Measurements from ENCODE around the gene EIPR1.

Gene EIPR1

DNA sequence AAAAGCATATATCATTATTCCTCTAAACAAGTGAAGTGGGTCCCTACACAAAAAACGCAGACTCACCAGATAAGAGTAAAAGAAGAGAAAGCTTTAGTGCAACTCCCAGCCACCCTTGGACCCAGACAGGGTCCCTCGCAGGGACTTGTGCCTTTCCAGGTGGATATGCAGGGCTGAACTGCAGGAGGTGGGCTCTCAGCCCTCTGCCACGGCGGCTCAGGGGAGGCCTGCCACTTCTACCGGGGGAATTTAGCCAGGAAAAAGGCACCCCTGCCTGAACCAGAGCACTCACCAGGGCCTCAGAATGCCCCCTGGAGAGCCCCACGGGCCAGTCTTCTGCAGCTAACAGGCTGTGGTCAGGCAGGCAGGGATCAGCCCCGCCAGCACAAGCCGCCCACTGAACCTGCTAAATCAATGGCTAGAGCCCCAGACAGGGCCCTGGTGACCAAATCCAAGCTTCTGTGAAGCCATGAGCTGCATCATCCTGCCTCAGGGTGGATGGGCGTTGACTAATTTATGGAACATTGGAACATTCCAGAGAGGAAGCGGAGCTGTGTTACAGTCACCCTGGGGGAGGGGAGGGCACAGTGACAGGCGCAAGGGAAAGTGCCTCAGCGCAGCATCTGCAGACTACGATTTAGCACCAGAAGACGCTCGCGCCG, 209.3 kb downstream of the EIPR1 start:
- in situ Hi-C loops (cut with HindIII; ENCODE audit: low sequenced_read_pairs) = no loop called here

DNA sequence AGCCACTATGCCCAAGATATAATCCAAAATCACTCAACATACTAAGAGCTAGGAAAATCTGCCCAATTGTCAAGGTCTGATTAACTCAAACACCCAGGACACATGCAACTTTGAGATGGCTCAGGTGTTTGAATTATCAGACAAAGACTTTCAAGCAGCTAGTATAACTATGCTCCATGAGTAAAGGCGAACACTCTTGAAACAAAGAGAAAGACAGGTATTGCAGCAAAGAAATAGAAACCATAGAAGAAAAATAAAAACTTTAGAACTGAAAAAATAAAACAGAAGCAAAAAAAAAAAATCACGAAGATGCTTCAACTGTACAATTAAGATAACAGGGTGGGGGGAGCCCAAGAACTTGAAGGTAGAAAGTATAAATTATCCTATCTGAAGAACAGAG, 214.2 kb downstream of the EIPR1 start:
- in situ Hi-C loops (cut with HindIII; ENCODE audit: low sequenced_read_pairs) = no loop called here

DNA sequence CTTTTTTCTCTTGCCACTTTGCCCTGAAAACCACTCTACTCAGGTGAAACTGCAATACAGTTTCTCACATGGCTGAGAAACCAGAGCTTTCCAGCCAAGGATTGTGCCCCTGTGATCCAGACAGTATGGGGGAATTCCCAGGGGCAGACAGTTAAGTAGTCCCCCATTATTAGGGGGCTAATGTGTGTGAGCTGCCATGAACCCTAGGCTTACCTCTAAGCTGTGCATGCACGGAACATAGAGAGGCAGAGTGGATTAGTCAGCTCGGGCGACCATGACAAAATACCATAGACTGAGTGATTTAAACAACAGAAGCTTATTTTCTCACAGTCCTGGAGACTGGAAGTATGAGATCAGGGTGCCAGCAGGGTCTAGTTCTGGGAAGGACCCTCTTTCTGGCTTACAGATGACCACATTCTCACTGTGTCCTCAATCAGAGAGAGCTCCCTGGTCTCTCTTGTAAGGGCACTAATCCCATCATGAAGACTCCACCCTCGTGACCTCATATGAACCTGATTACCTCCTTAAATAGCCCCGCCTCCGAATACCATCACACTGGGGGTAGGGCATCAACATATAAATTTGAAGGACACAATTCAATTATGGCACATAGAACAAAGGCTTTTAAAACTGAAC, 215.1 kb downstream of the EIPR1 start:
- in situ Hi-C loops (cut with HindIII; ENCODE audit: low sequenced_read_pairs) = no loop called here

DNA sequence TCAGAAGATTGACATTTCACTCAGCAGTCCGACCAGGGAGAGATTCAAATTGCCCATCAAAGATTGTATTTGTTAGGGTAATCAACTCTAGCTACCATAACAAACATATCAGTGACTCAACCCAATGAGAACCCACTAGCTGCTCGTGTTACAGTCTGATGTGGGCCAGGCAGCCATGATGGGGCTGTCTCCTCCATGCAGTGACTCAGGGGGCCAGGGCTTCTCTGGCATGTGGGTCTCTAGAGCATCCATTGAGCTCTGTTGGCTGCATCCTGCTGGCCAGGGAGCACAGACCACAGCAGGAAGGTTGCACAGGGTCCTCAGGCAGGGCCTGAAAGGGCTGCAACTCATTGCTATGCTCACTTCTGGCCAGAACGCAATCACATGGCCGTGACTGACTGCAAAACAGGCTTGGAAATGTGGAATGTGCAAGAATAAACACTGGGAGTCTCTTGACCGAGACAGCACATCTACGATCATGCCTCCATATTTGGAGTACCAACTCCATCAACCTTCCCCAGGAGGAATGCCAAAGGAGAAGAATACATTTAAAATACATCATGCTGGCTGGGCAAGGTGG, 216.8 kb downstream of the EIPR1 start:
- in situ Hi-C loops (cut with HindIII; ENCODE audit: low sequenced_read_pairs) = no loop called here

DNA sequence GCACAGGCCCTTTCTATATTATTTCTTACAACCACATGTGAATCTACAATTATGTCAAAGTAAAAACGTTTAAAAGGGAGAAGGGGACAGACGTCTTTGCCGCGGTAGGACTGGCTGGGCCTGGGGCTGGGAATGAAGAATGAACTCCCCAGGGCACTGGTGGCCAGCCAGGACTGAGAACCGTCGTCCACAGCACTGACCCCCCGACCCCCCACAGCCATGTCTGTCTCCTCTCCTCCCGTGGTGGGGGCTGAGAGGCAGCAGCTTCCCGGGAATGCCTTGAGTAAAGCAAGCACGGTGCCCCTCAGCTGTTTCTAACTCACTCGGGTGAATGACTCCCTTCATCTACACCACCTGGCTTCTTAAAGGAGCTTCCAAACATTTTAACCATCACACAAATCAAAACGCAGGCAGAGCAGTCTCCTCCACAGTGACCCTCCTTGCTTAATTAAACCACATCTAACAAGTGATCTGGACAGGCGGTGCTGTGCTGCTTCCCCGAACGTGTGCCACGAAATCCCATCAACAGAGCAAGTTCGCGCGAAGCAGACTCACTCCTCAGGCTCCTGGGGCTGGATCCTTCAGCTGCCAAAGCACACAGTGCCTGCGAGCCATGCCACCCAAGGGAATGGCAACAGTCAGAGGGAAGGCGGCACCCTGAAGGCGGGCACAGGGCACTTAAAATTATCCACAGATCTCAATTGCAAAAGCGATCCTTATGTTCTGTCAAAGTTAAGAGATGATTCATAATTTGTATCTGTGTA, 217.7 kb downstream of the EIPR1 start:
- in situ Hi-C loops (cut with HindIII; ENCODE audit: low sequenced_read_pairs) = no loop called here

DNA sequence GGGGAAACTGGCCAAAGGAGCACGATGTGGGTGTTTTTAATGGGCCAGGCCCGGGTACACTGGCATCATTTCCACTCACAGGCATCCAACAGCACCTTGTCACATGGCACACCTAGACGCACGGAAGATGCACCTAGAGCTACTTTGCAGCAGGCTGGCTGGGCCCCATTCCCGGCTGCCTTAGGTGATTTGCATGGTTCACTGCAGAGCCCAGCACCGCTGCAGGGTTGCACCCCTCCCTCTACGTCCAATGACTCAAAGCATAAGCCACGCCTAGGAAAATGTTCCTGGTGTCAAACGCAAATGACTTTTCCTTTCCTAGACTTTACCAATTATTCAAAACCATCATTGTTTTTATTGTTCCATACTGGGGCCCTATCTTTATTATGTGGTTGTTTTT, 222.9 kb downstream of the EIPR1 start:
- in situ Hi-C loops (cut with HindIII; ENCODE audit: low sequenced_read_pairs) = no loop called here

DNA sequence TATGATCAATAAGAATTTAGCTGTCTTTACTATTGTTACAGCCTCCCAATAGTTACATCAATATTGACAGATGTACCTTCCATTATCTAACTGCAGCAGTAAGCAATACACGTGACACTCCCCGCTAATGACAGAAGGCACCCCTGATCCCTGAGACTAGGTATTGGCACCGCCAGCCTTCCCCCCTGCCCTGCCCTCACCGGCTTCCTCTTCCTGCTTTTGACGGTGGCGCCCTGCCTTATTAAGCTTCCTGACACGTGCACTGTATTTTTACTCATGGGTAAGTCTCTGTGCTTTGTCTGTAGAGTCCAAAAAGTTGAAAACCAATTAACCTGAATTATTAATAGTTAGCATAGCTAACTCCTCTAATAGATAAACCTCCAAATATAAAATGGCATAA, 223.5 kb downstream of the EIPR1 start:
- in situ Hi-C loops (cut with HindIII; ENCODE audit: low sequenced_read_pairs) = no loop called here

DNA sequence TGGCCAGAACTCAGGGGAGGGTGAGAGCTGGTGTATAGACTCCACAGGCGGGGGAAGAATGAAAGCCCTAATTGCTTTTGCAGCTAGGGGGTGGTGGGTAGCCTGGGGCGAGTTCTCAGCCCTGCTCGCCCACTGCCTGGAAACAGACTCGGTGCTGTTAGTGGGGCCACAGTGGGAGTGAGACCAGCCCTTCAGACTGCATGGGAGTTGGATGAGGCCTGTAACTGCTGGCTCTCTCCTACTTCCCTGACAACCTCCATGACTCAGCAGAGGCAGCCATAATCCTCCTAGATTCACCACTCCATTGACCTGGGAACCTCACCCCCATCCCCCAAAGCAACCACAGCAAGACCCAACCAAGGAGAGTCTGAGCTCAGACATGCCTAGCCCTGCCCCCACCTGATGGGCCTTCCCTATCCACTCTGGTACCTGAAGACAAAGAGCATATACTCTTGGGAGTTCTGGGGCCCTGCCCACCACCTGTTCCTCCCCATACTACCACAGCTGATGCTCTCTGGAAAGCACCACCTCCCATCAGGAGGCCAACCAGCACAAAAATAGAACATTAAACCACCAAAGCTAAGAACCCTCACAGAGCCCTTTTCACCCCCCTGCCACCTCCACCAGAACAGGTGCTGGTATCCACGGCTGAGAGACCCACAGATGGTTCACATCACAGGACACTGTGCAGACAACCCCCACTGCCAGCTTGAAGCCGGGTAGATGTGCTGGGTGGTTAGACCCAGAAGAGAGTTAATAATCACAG, 226.3 kb downstream of the EIPR1 start:
- in situ Hi-C loops (cut with HindIII; ENCODE audit: low sequenced_read_pairs) = no loop called here

DNA sequence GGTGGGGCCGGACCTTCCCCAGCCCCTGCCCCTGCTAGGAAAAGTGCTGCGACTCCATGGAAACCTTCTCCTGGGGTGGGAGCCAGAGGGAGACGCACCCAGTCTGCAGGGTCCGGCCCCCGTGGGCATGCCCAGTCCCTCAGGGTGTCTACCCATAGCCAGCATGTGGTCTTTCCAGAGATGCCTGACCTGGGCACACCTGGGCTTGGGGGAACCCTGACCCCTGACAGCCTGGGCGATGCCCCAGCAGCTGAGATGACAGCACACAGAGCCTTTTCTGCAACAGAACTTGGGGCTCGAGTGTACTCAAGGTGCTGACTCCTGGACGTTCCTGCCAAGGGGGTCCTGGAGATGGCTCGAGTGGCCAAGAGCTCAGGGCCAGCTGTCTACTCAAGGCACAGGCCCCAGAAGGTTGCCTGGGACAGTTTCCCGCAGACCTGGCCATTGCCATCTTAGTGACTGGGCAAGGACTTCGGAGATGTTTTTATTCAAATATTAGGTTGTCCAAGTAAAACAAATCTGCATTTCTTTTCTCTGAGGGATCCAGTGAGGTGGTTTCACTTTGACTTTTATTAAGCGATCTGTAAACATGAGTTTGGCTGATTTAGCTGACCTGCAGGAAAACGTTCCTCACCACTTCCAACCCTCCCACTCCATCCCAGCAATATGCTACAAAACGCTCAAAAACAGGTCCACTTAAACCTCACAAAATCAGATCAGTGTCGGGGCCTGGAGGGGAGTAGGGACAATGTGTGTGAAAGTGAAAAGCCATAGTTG, 228.0 kb downstream of the EIPR1 start:
- in situ Hi-C loops (cut with HindIII; ENCODE audit: low sequenced_read_pairs) = no loop called here

DNA sequence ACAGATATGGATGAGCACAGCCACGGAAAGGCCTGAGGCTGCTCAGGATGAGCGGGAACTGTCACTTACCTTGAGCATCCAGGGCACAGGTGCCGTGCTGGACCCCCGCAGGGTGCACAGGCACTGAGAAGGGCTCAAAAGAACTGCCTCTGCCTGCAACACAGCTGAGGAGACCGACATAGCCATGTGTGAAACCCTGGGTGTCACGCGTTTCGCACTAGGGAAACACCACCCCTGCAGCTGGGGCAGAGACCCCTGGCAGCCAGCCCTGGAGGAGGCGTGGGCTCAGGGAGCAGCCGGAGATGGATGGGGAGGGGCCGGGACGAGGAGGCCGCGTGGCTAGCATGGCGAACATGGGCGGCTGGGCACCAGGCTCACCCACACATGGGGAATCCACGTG, 228.9 kb downstream of the EIPR1 start:
- in situ Hi-C loops (cut with HindIII; ENCODE audit: low sequenced_read_pairs) = no loop called here

DNA sequence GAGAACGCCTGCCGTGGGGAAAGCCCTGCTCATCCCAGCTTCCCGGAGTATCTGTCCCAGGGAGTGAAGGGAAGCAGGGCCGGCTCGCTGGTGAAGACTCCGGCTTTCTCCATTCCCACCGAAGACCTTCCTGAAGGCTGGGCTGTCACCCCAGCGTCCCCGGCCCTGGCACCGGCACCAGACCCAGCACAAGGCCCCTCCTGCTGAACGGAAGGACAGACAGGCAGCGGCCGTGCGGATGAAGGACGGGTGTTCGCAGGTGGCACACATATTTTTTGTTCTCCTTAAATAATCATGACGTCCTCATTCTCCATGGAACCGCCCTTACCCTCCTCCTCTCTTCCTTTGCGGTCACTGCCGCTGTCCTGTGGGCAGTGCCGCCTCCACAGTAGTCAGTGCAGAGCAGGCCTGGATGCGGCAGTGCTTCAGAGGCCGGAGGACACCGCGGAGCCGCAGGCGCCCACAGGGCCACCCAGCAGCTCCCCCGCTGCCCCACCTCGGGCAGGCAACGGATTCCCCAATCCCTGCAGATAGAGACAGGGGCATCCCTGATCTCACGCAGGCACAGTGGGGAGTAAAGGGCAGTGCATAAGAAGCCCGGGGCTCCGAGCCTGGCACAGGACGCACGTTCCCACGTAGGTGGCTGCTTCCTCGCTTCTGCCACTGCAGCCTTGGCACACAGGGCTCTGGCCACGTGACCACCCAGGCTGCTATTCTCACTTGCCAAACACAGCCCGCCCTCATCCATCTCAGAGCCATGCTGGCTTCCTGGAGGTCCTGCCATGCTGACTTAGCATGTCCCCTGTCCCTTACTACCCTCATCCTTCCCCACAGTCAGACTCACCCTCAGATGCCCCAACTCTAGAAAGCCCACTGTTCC, 229.7 kb downstream of the EIPR1 start:
- in situ Hi-C loops (cut with HindIII; ENCODE audit: low sequenced_read_pairs) = no loop called here

DNA sequence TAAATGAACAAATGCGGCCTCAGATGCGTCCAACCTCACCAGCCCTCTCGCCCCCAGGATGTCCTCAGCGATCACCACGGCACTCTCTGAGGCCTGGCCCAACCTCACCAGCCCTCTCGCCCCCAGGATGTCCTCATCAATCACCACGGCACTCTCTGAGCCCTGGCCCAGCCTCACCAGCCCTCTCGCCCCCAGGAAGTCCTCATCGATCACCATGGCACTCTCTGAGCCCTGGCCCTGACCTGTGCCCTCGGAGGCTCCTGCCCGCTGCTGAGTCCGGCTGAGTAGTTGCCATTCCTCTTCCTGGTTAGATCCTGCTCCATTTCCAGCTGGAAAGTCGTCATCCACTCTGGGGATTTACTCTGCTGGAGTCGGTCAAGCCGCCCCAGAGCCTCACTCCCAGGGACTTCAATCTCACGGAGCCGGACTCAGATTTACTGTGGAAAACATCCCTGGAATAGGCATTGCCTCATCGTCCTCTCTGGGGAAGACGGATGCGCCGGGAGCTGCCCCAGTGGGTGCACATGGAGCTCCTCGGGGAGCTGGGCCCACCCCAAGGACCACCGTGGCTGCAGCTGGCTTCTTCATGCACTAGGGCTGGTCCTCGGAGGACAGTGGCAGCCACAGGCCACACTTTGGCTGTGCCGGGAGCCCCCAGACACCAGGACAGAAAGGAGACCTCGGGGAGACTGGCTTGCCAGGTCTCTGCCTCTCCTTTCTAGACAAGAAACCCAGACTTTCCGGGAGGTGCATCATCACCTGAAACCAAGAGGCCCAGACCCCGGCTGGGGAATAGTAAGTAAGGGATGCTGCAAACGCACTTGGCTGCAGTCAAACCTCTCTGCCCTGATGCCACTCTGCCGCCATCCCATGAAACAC, 230.6 kb downstream of the EIPR1 start:
- in situ Hi-C loops (cut with HindIII; ENCODE audit: low sequenced_read_pairs) = no loop called here

DNA sequence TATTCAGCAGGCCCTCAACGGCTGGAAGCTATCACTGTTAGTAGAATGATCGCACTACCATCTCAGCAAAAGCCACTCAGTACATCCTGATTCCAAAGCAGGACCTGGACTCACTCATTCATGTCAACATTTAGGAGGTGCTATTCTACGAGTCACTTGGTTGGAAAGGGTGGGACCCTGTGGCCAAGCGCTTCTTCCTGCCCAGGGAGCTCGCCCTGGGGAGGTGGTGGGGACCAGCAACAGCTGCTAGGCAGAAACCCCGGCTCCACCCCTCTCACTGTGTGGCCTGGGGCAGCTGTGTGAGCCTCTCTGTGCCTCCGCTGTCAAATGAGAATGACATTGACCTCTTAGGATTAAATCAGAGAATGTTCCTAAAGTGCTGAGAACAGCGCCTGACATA, 231.4 kb downstream of the EIPR1 start:
- in situ Hi-C loops (cut with HindIII; ENCODE audit: low sequenced_read_pairs) = no loop called here

DNA sequence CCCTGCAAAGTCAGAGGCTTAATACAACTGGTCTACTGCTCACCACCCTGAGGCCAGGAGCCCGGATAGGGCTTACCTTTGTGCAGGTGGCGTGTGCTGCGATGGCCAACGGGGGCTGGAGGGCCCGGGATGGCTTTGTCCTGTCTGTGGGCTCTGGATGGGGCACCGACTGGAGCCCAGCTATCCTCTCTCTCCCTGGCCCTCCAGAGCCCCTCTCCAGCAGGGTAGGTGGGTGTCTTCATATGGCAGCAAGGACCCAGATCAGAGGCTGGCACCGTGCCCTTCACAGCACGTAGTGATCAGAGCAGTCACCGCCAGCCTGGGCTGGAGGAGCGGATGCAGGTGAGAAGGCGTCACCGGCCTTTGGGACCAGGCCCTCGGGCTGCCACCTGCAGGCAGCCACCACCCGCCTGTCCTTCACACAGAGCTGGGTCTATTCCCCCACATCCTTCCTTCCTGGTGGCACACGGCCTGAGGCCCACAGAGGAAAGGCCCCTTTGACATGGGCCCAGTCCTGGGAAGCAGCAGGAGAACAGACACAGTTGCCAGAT, 232.1 kb downstream of the EIPR1 start:
- in situ Hi-C loops (cut with HindIII; ENCODE audit: low sequenced_read_pairs) = no loop called here

DNA sequence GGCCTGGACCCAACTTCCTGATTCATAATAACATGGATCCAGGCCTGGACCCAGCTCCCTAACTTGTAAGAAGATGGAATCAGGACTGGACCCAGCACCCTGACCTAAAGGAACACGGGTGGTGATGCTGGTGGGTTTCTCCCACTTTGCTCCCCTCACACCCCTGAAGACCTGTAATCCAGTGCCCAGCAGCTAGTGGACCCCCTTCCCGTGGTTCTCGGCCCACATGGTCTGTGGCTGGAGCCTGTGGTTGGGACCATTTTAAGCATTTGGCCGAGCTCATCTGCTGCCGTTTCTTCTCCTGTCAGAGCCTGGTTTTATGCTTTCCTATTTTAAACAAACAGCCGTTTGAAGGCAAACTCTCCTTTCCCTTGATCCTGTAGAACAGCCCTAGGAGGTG, 232.8 kb downstream of the EIPR1 start:
- in situ Hi-C loops (cut with HindIII; ENCODE audit: low sequenced_read_pairs) = no loop called here

DNA sequence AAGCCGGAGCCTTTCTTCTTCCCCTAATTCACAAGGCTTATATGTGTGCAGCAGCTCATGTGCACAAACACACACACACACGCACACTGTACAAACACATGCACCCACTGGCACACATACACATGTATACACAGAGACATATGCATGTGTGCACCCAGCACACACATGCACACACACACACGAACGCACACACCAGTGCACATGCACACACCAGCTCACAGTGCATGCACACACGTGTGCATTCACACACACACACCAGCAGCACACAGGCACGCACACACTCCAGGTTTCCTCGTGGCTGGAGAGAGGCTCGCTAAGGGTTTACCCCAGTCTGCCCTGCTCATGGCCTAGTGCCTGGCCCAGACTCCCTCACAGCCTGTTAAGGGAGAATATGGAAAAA, 234.0 kb downstream of the EIPR1 start:
- in situ Hi-C loops (cut with HindIII; ENCODE audit: low sequenced_read_pairs) = no loop called here

DNA sequence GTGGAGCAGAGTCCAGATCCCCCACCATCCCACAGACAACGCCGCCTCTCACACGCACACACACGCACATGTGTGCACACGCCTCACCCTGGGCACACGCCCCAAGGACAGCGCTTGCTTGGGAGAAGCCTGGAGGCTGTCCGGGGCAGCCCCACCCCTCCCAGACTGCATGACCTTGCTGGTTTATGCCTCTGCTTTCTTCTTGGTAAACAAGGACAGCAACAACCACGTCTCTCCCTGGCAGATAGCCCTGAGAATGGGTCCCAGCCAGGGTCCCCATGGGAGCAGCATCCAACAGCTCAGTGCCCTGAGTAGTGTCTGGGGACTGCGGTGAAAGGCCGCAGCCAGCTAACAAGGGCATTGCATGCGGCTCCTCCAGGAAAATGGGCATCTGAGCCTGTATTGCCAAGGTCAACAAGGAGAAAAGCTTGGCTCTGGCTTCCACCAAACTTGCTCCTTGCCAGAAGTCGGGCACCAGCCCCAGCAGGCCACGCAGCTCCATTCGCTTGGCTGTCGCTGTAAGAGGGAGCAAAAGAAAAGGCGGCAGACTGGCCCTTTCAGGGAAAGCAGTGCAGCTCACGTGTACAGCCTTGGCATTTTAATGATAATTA, 234.6 kb downstream of the EIPR1 start:
- in situ Hi-C loops (cut with HindIII; ENCODE audit: low sequenced_read_pairs) = no loop called here

DNA sequence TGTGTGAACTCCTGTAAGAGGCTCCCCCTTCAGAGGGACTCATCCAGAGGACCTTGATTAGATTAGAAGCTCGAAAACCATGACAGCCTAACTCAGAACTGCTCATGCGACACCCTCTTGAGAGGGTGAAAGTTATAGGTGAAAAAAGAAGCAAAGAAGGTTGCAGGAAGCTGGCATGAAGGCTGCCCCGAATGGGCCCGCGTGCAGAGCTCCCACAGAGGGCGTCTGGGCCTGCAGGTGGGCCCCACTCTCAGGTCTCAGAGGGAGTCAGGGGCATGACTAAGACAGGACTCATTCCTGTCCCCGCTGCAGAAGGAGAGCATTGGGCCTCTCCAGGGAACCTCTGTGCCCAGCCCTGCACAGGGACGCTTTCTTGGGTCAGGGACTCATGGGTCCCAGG, 235.4 kb downstream of the EIPR1 start:
- in situ Hi-C loops (cut with HindIII; ENCODE audit: low sequenced_read_pairs) = no loop called here

All from DLD1 (cell line).